Cardiac septum (tissue), 1 donor: ENCODE results near the gene CEP295NL. TPM values are rescaled to one million over a fixed set of nuclear protein-coding genes. Genes with fewer than 3 reads are reported as not detected.
"Not testable (repeated sequence)": the region's sequence is repeated elsewhere in the genome, so short reads cannot be mapped to it uniquely, and the experiment has no call there.

ENCODE experiments used
- DNase-seq: peaks from one replicate; pipeline ENCODE4 v3.0.0-alpha.2; 2020; ENCODE audit warnings: low spot score
- intact Hi-C: fragments of 100-400 bp; cut with DNase I; formaldehyde crosslinking; loops from one replicate; pipeline ENCODE4 v1.14.0; 2022
- total RNA-seq: library from RNA; stranded (reverse); fragmentation: NEBNext Ultra II Directional; extraction: Animal tissue kit (Norgen Biotek cat#: 25700); gene quantifications from one replicate; pipeline ENCODE4 v1.2.1, GENCODE V29; 2021
- donor health status: DM: no; HTN: no; CAD: no.

Gene CEP295NL
- total RNA-seq, 1 donor from 2014 or later: 1.6 TPM

- intact Hi-C loops, DNase-seq: not testable (repeated sequence)
Observed at GRCh38 chr17:78911543-78911942, 8.5 kb upstream of the CEP295NL start.

- no peak for DNase-seq
- intact Hi-C loops: no loop called here
Observed at GRCh38 chr17:78910497-78911284, 7.7 kb upstream of the CEP295NL start.

GRCh38 chr17:78908426-78908825 is 5.4 kb upstream of the CEP295NL start:
- DNase-seq: no peak
- intact Hi-C loops: no loop called here

- intact Hi-C loops: no loop called here
- DNase-seq: no peak
Observed at GRCh38 chr17:78905541-78905940, 2.5 kb upstream of the CEP295NL start.

GRCh38 chr17:78905116-78905515 is 2.1 kb upstream of the CEP295NL start:
- intact Hi-C loops: no loop called here

GRCh38 chr17:78904371-78904770 is 1.4 kb upstream of the CEP295NL start:
- intact Hi-C loops: no loop called here
- no peak for DNase-seq

More at GRCh38 chr17:78905116-78905515, 2.1 kb upstream of the CEP295NL start:
- no peak for DNase-seq

- intact Hi-C loops, DNase-seq: not testable (repeated sequence)
Observed at GRCh38 chr17:78902231-78902630, 770 bp downstream of the CEP295NL start.

GRCh38 chr17:78901806-78902205 is 1.2 kb downstream of the CEP295NL start:
- DNase-seq: no peak
- intact Hi-C loops: no loop called here

GRCh38 chr17:78900816-78901215 is 2.2 kb downstream of the CEP295NL start:
- DNase-seq: no peak
- intact Hi-C loops: no loop called here

GRCh38 chr17:78899361-78900260 is 3.4 kb downstream of the CEP295NL start:
- DNase-seq: peak; percentile 85
- intact Hi-C loops: no loop called here

GRCh38 chr17:78898947-78899346 is 4.1 kb downstream of the CEP295NL start:
- intact Hi-C loops: no loop called here
- DNase-seq: no peak

- no peak for DNase-seq
- intact Hi-C loops: no loop called here
Observed at GRCh38 chr17:78898075-78898836, 4.7 kb downstream of the CEP295NL start.

- intact Hi-C loops: no loop called here
- no peak for DNase-seq
Observed at GRCh38 chr17:78897664-78898047, 5.3 kb downstream of the CEP295NL start.

- DNase-seq: no peak
- intact Hi-C loops: no loop called here
Observed at GRCh38 chr17:78896834-78897663, 6.0 kb downstream of the CEP295NL start.

- no peak for DNase-seq
- intact Hi-C loops: no loop called here
Observed at GRCh38 chr17:78896091-78896833, 6.7 kb downstream of the CEP295NL start.

- no peak for DNase-seq
- intact Hi-C loops: no loop called here
Observed at GRCh38 chr17:78895322-78895721, 7.7 kb downstream of the CEP295NL start.

- intact Hi-C loops: no loop called here
- DNase-seq: no peak
Observed at GRCh38 chr17:78893684-78894083, 9.3 kb downstream of the CEP295NL start.

- no peak for DNase-seq
- intact Hi-C loops: no loop called here
Observed at GRCh38 chr17:78892936-78893379, 10.0 kb downstream of the CEP295NL start.
